Activated naive CD4-positive, alpha-beta T cell treated with anti-CD3 and anti-CD28 coated beads, Interleukin-2, amount 50 U/mL, for 72 hours (primary cell): Measurements from ENCODE around the gene TTC28. TPM values are rescaled to one million over a fixed set of nuclear protein-coding genes. Genes with fewer than 3 reads are reported as not detected.

Experiments used
- ATAC-seq, 2 donors: fragments of 150-1000 bp; cut with Tn5 transposase; 2 replicates each; pipeline ENCODE4 v1.10.0; 2021; ENCODE audit warnings: mild to moderate bottlenecking in 2 of 2, moderate library complexity in 2 of 2
- DNase-seq, 2 donors: peaks; one replicate each; pipeline ENCODE4 v3.0.0; 2021 to 2022; ENCODE audit warnings: low spot score in 2 of 2
- H3K27ac Mint-ChIP-seq, 2 donors: one replicate each; pipeline ENCODE4 v1.8.0; 2022; ENCODE audit warnings: mild to moderate bottlenecking in 2 of 2, mixed read lengths in 2 of 2
- H3K36me3 Mint-ChIP-seq, 2 donors: one replicate each; pipeline ENCODE4 v1.8.0; 2022; ENCODE audit warnings: mixed read lengths in 2 of 2
- H3K9me3 Mint-ChIP-seq, 2 donors: one replicate each; pipeline ENCODE4 v1.8.0; 2022; ENCODE audit warnings: mixed read lengths in 2 of 2
- total RNA-seq, 2 donors: library from RNA; stranded (reverse); gene quantifications; one replicate each; pipeline ENCODE4 v1.2.3, GENCODE V29; 2022

Gene TTC28
- total RNA-seq, 2 donors from 2014 or later, result 0.66 to 8.5 TPM

GRCh38 chr22:28428271-28428670 lies 251.4 kb downstream of the TTC28 start:
- ATAC-seq, result no peak
- no peak overlapping the region for H3K27ac Mint-ChIP-seq
- no peaks in the 10 kb centered on the region for H3K36me3 Mint-ChIP-seq

GRCh38 chr22:28426346-28427132 lies 253.1 kb downstream of the TTC28 start:
- DNase-seq (no peak), ATAC-seq (no peak)
- no peaks in the 10 kb centered on the region for H3K9me3 Mint-ChIP-seq
- no peak overlapping the region for H3K27ac Mint-ChIP-seq
- H3K36me3 Mint-ChIP-seq, result no peaks in the 10 kb centered on the region

More at GRCh38 chr22:28428271-28428670, 251.4 kb downstream of the TTC28 start:
- no peaks in the 10 kb centered on the region for H3K9me3 Mint-ChIP-seq
- no peak for DNase-seq

- DNase-seq (no peak), ATAC-seq (no peak)
- H3K36me3 Mint-ChIP-seq, result no peaks in the 10 kb centered on the region
- H3K9me3 Mint-ChIP-seq, result no peaks in the 10 kb centered on the region
- H3K27ac Mint-ChIP-seq, result no peak overlapping the region
These were observed 254.4 kb downstream of the TTC28 start for GRCh38 chr22:28425211-28425610.

DNA sequence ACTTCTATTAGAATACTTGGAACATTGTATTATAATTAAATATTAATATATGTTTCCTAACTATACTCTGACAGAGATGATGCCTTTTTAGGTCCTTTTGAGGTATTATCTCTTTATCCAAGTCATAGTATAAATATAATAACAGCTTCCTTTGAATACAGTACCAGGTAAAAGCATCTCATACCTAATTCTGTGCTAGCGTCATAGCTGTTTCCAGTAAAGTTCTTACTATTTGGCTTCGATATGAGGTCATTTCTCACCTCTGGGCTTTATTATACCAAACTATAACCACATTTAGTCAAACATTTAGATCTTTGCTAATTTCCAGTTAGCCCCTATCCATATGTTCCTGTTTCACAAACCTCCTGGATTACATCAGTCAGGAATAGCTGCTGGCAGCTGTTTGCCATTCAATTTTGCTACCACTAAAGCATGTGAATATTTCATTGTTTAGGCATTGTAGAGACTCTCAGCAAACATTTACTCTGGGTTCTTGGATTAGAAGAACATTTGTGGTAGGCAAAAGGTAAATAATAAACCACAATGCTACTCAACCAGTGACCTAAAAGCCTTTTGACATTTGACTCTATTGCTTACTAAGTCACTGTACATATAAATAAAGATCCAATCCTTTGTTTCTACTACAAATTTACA lies 255.1 kb downstream of the TTC28 start:
- peak in 1 of 2 donors; percentile 68 for ATAC-seq
- no peak for DNase-seq
- Mint-ChIP-seq H3K36me3 (no peaks in the 10 kb centered on the region), H3K9me3 (no peaks in the 10 kb centered on the region), H3K27ac (no peak overlapping the region)

DNA sequence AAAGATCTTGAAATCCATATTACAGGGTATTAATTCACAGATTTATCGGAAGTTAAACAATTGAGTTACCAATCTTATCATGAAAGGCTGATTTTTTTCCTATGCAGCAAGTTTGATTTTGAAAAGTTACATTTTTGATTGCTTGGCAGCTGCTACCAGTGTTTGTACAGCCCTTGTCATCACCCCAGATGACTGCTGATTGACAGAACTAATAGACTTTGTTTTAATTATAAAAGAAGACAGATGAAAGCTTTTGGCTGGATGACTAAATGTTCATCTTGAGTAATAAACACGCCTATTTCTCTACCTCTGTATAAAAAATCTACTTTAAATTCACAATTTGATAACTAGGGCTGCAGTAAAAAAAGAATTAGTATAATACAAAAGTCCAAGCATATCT lies 259.7 kb downstream of the TTC28 start:
- H3K27ac Mint-ChIP-seq, result no peak overlapping the region
- H3K36me3 Mint-ChIP-seq, result no peaks in the 10 kb centered on the region
- ATAC-seq (no peak), DNase-seq (no peak)
- no peaks in the 10 kb centered on the region for H3K9me3 Mint-ChIP-seq

GRCh38 chr22:28418008-28418407 lies 261.6 kb downstream of the TTC28 start:
- DNase-seq (no peak), ATAC-seq (no peak)
- no peaks in the 10 kb centered on the region for H3K9me3 Mint-ChIP-seq
- no peaks in the 10 kb centered on the region for H3K36me3 Mint-ChIP-seq
- no peak overlapping the region for H3K27ac Mint-ChIP-seq

DNA sequence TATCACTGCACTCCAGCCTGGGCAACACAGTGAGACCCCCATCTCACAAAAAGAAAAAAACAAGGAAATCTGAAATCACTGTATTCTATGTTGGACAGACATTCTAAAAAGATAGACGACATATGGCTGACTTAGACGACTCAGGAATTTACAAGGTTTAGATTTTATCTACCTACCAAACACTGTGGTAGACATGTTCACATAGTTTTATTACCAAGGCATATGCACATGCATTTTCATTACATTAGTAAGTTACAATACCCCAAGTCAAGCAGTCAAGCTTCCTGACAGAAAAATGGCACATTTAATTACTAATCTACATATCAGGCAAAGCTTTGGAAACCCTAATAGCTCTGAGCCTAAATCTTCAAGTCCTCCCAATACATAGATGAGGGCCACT lies 262.2 kb downstream of the TTC28 start:
- ATAC-seq, result no peak
- Mint-ChIP-seq H3K36me3 (no peaks in the 10 kb centered on the region), H3K9me3 (no peaks in the 10 kb centered on the region), H3K27ac (no peak overlapping the region)
- no peak for DNase-seq

GRCh38 chr22:28414913-28415312 lies 264.7 kb downstream of the TTC28 start:
- no peak for ATAC-seq
- no peaks in the 10 kb centered on the region for H3K36me3 Mint-ChIP-seq

DNA sequence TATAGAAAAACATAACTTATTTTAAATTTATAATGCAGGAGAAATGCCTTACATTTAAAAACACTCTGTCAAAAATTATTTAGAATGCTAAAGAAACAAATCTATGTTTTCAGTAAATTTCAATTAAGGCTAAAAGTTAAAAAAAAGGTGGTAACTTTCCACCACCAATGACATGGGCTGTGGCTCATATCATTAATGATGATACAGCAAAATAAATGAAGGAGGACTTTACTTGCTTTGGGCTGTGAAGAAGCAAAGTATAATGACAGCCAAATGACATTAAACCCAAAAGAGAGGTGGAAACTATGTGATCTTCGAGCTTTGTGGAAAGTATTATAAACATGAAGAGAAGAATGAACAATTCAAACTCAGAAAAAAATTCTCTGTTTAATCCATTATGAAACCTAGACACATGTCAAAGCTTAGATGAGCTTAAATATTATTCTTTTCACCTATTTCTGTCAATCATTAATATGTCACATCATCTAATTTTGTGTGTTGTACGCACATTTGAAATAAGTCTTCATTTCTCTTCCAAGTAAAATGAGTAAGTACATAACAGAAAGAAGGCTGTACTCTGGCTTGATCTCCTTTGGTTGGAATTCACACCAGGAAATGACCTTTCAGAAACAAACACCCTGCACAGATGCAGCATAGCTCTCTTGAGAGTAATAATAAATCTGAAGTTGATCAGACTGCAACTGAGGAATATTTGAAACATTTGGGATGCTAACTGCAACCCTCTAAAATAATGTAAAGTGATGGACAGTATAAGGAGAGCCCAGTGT lies 265.8 kb downstream of the TTC28 start:
- no peak overlapping the region for H3K27ac Mint-ChIP-seq
- no peaks in the 10 kb centered on the region for H3K36me3 Mint-ChIP-seq
- DNase-seq, result no peak
- no peaks in the 10 kb centered on the region for H3K9me3 Mint-ChIP-seq
- no peak for ATAC-seq

More at GRCh38 chr22:28414913-28415312, 264.7 kb downstream of the TTC28 start:
- DNase-seq, result no peak
- no peaks in the 10 kb centered on the region for H3K9me3 Mint-ChIP-seq
- H3K27ac Mint-ChIP-seq, result no peak overlapping the region

DNA sequence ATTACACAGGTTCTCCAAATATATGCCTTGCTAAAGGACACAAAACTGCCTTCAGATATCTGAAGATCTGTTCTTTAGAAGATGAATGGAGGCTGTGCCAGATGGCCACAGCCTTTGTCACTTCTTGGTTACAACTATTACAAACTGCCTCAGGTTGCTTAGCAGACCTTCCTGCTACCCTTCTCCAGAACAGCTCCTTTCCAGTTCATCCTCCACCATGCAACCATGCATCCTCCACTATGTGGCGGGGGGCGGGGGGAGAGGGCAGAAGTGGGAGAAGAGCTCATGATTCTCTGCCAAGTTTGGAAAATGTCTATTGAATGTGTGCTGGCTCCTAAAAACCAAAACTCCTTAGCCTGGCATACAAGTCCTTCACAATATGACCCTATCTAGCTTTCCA lies 267.5 kb downstream of the TTC28 start:
- no peak for DNase-seq

DNA sequence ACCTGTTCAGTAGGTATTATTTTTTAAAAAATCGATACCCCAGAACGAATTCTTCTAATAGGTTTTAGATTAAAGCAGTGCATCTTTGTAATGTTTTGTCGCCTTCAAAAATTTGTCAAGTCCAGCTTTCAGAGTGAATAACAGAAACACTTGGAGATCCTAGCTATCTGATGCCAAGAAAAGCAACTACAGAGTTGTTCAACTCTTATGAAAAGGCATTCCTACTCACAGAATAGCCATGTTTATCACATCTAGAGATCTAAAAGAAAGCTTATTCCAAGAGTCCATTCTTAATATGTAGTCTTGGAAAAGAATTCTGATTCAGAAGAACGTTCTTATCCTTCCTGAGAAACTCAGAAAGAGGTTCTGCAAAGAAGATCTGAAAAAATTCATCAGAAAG lies 268.5 kb downstream of the TTC28 start:
- H3K36me3 Mint-ChIP-seq, result no peaks in the 10 kb centered on the region
- H3K9me3 Mint-ChIP-seq, result no peaks in the 10 kb centered on the region
- no peak for DNase-seq
- no peak for ATAC-seq
- no peak overlapping the region for H3K27ac Mint-ChIP-seq

More for the DNA sequence above, 267.5 kb downstream of the TTC28 start:
- Mint-ChIP-seq H3K9me3 (no peaks in the 10 kb centered on the region), H3K27ac (no peak overlapping the region), H3K36me3 (no peaks in the 10 kb centered on the region)
- ATAC-seq, result no peak

DNA sequence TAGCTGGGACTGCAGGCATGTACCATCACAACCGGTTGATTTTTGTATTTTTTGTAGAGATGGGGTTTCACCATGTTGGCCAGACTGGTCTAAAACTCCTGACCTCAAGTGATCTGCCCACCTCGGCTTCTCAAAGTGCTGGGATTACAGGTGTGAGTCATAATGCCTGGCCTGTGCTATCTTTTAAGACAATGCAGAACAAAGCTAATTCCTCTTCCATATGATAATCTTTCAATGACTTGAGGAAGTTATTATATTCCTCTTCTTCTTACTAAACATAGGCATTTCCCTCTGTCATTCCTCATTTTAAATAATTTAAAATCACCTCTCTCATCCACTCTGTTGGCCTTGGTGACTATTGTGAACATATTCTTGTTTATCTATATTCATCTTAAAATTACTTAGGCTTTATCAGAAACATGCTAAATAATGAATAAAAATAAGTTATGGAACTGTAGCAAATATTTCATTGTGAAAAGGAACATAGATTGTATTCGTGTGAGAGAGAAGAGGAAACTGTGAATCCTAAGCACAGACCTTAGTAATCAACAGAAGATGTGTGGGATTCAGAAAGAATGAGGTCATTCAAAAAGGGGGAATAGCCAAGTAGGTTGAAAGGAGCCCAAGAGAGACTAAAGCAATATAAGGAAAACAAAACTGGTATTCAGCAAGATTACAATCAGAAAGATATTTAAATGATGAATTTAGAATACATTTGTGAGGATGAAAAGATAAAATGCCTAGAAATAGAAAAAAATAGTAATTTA lies 269.4 kb downstream of the TTC28 start:
- Mint-ChIP-seq H3K36me3 (no peaks in the 10 kb centered on the region), H3K27ac (no peak overlapping the region), H3K9me3 (no peaks in the 10 kb centered on the region)
- DNase-seq (no peak), ATAC-seq (peak in 1 of 2 donors; percentile 36)

GRCh38 chr22:28408709-28409108 lies 270.9 kb downstream of the TTC28 start:
- Mint-ChIP-seq H3K36me3 (peaks cover 0 to 7% of the 10 kb centered on the region in 2 donors), H3K9me3 (peaks cover 0 to 6% of the 10 kb centered on the region in 2 donors), H3K27ac (no peak overlapping the region)
- DNase-seq (no peak), ATAC-seq (peak in 1 of 2 donors; percentile 95)

DNA sequence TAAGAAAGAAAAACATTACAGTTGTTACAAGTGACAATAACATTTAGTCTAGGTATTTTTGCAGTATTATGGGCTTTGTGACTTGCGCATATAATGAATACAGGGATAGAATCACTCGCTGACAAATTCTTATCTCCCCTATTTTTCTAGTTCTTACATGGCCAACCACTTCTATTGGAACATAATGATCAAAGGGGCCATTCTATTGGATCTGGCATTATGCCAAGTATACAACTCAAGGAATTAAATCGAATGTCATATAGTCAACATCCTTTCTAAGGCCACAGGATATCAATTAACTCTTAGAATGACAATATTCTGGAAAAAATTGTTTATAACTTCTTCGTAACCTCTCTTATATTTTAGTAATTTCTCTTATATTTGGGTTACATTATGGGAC lies 272.0 kb downstream of the TTC28 start:
- Mint-ChIP-seq H3K27ac (no peak overlapping the region), H3K36me3 (peaks cover 0 to 7% of the 10 kb centered on the region in 2 donors), H3K9me3 (peaks cover 0 to 6% of the 10 kb centered on the region in 2 donors)
- DNase-seq, result no peak
- ATAC-seq, result no peak

GRCh38 chr22:28406246-28406645 lies 273.4 kb downstream of the TTC28 start:
- Mint-ChIP-seq H3K27ac (no peak overlapping the region), H3K36me3 (peaks cover 0 to 7% of the 10 kb centered on the region in 2 donors), H3K9me3 (peaks cover 0 to 6% of the 10 kb centered on the region in 2 donors)
- no peak for DNase-seq
- no peak for ATAC-seq

DNA sequence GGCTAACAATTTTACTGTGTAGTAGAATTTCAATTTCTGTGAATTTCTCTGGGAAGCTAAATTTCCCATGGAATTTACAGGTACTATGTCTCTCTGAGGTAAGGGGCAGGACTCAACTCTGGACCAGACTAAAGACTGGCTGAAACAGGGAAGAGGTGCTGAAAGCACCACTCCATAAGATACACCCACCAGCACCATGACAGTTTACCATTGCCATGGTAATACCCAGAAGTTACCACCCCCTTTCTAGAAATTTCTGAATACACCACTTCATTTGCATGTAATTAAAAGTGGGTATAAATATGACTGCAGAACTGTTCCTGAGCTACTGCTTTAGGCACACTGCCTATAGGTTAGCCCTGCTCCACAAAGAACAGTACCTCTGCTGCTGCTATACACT lies 274.1 kb downstream of the TTC28 start:
- H3K27ac Mint-ChIP-seq, result no peak overlapping the region
- ATAC-seq (no peak), DNase-seq (no peak)
- H3K9me3 Mint-ChIP-seq, result peaks cover 0 to 6% of the 10 kb centered on the region in 2 donors
- peaks cover 0 to 7% of the 10 kb centered on the region in 2 donors for H3K36me3 Mint-ChIP-seq
